Testis (tissue), 3 donors: ENCODE measurements around the gene HLA-DRB1. TPM values are rescaled to one million over a fixed set of nuclear protein-coding genes. Genes with fewer than 3 reads are reported as not detected.

Experiments
- DNase-seq: peaks from one replicate; pipeline ENCODE4 v3.0.0-alpha.2; 2019
- H3K27ac ChIP-seq, 2 donors: fragments of 200-600 bp; sonication (generic); one replicate each; pipeline ENCODE4 v1.5.1; 2019
- H3K27me3 ChIP-seq: fragments of 200-600 bp; sonication (generic); one replicate; pipeline ENCODE4 v1.5.1; 2019
- H3K36me3 ChIP-seq: fragments of 200-600 bp; sonication (generic); one replicate; pipeline ENCODE4 v1.5.1; 2017; ENCODE audit warnings: low read depth; ENCODE audit errors: missing control alignments
- H3K4me1 ChIP-seq: fragments of 200-600 bp; sonication (generic); one replicate; pipeline ENCODE4 v1.5.1; 2019
- H3K4me3 ChIP-seq, 2 donors: fragments of 200-600 bp; sonication (generic); one replicate each; pipeline ENCODE4 v1.5.1; 2017 to 2019
- H3K9me3 ChIP-seq: fragments of 200-600 bp; sonication (generic); one replicate; pipeline ENCODE4 v1.5.1; 2017
- POLR2A ChIP-seq: fragments of 450-650 bp; IDR thresholded peaks from one replicate; pipeline ENCODE4 v1.6.1; 2017; ENCODE audit warnings: antibody characterized with exemption, mild to moderate bottlenecking, moderate library complexity
- WGBS, 2 donors: methylation state at CpG; one replicate each; pipeline ENCODE4 v1.1.5; 2018; 5-methylcytosine and 5-hydroxymethylcytosine counted together
- intact Hi-C: fragments of 100-400 bp; cut with DNase I; formaldehyde crosslinking; loops from one replicate; pipeline ENCODE4 v1.15.1; 2023; ENCODE audit warnings: low total_unique reads
- polyA plus RNA-seq: library from polyadenylated mRNA; stranded (reverse); fragments of 350-450 nt; fragmentation: Illumina TruSeq; extraction: RNeasy Lipid Tissue Mini Kit (QIAGEN cat#74804); gene quantifications from one replicate; pipeline ENCODE4 v1.2.3, GENCODE V29; 2014; ENCODE audit warnings: low read depth, low replicate concordance; ENCODE audit not compliant: insufficient read depth
- total RNA-seq, 2 donors: library from RNA; depleted of rRNA; stranded (reverse); fragments of >200 nt; gene quantifications; one replicate each; pipeline ENCODE4 v1.2.3, GENCODE V29; 2016
- TF ChIP-seq, protein P1 (sequence below), 3 experiments: fragments of 450-650 bp in 2 of 3; fragments of 200-600 bp in 1 of 3; sonication (generic) in 1 of 3; IDR thresholded peaks; one replicate each; pipeline ENCODE4 v1.5.1; 2016 to 2019; ENCODE audit warnings: antibody characterized with exemption in 3 of 3, mild to moderate bottlenecking in 2 of 3, moderate library complexity in 1 of 3

Gene HLA-DRB1
- total and polyA plus RNA-seq, 3 donors from 2014 or later = 9.5 to 135 (median 12.0) TPM

DNA sequence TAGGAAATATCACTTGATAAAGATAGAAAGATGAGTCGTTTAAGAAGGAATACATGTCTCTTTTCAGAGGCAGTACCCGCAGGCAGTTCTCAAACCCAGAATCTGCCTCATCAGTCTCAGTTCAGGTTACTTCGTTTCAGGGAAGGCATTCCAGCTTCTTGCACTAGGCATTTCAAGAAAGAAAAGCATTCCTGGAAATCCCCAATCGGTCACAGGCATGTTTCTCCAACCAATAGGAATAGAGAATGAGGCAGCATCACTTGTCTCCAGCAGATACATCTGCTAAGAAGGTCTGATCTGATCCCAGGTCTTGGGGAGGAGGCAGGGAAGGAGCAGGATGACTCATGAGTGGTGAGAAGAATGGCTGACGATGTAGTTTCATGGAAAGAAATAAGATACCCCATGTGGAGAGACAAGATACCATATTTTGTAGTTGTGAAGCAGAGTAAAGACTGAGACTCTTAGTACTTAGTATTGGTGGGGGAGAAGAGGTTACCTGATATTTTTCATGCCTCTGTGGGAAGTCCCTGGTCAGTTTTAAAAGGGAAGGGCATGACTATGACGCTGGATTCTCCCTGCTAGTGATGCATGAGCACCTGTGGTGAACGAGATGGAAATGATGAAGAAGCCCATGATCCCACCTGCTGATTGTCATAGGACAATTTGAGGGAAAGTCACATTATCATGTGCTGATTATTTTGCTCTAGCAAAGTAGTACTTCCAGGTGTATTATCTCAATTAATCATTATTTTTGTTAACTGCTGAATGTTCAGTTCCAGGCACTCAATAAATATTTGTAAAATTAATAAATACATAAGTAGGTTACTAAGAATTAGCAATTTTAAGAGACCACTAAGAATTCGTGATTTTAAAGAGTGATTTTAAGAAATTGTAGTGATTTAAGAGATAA lies 20.3 kb upstream of the HLA-DRB1 start:
- H3K27me3 ChIP-seq = no peaks in the 10 kb centered on the region
- H3K27ac ChIP-seq = peak overlapping the region in 1 of 2 donors; percentile 59
- WGBS, 2 donors = 4 to 15% methylated on average over 8 of the region's 8 CpGs
- DNase-seq = no peak
- intact Hi-C loops = no loop called here
- no peaks in the 10 kb centered on the region for H3K4me1 ChIP-seq
- no peaks in the 10 kb centered on the region for H3K36me3 ChIP-seq
- H3K9me3 ChIP-seq = no peaks in the 10 kb centered on the region
- TF ChIP-seq, protein P1, sequence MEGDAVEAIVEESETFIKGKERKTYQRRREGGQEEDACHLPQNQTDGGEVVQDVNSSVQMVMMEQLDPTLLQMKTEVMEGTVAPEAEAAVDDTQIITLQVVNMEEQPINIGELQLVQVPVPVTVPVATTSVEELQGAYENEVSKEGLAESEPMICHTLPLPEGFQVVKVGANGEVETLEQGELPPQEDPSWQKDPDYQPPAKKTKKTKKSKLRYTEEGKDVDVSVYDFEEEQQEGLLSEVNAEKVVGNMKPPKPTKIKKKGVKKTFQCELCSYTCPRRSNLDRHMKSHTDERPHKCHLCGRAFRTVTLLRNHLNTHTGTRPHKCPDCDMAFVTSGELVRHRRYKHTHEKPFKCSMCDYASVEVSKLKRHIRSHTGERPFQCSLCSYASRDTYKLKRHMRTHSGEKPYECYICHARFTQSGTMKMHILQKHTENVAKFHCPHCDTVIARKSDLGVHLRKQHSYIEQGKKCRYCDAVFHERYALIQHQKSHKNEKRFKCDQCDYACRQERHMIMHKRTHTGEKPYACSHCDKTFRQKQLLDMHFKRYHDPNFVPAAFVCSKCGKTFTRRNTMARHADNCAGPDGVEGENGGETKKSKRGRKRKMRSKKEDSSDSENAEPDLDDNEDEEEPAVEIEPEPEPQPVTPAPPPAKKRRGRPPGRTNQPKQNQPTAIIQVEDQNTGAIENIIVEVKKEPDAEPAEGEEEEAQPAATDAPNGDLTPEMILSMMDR (IDR thresholded peaks at IDR 0.05) = no peak
- no peak for TF ChIP-seq POLR2A
- H3K4me3 ChIP-seq = no peak overlapping the region

DNA sequence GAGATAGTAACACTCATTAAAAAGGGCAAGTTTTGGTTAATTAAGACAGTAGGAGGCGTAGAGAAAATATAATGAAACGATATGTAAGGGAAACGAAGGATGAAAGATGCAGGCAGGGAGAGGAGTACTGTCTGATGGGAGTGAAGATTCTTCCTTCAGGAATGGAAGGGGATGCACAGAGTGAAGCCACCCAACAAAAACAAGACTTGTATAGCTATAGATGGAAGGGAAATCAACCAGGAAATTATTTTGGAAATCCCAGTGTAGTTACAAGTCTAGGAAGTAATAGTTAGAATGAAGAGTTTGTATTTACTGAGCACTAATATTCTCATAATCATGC lies 19.7 kb upstream of the HLA-DRB1 start:
- WGBS, 2 donors = 42 to 48% methylated on average over 2 to 3 of the region's 3 CpGs
- intact Hi-C loops = no loop called here
- DNase-seq = no peak
- H3K4me1 ChIP-seq = no peaks in the 10 kb centered on the region
- no peak overlapping the region for H3K27ac ChIP-seq
- H3K27me3 ChIP-seq = no peaks in the 10 kb centered on the region
- H3K36me3 ChIP-seq = no peaks in the 10 kb centered on the region
- H3K4me3 ChIP-seq = no peak overlapping the region
- no peaks in the 10 kb centered on the region for H3K9me3 ChIP-seq
- no peak for TF ChIP-seq POLR2A
- TF ChIP-seq, protein P1 (IDR thresholded peaks at IDR 0.05) = no peak

DNA sequence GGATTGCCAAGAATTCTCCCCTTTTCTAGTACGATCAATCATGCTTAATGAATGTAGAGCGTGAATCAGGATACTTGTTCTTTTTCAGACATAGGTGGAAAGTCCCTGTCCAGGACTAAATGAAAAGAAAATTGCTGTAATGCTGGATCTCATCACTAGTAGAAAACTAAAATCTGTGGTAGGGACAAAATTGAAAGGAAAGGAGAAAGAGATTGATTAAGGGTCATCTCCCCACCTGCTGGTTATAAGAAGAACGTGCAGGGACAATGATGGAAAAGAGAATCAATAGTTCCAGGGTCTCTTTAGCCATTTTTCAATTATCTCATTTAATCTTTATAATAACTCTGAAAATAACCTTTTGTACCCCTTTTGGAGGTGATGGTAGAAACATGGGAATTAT lies 18.7 kb upstream of the HLA-DRB1 start:
- intact Hi-C loops = no loop called here
- Histone ChIP-seq H3K36me3 (no peaks in the 10 kb centered on the region), H3K27me3 (no peaks in the 10 kb centered on the region), H3K9me3 (no peaks in the 10 kb centered on the region), H3K4me3 (no peak overlapping the region), H3K4me1 (no peaks in the 10 kb centered on the region), H3K27ac (no peak overlapping the region)
- 28 to 30% methylated on average over 3 of the region's 3 CpGs for WGBS, 2 donors
- TF ChIP-seq, protein P1 (IDR thresholded peaks at IDR 0.05) = no peak
- no peak for TF ChIP-seq POLR2A
- DNase-seq = no peak

DNA sequence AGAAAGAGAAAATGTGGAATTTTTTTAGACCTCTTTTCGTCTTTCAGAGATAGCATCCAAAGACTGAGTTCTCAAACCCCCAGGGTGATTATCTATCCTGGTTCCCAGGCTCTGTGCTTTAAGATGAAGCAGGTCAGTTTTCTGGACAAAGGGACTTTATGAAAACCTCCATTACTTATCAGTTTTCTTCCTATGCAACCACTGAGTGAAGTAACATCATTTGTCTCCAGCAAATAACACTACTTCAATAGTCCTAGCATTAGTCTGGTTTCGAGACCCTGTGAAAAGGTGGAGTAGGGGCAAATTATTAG lies 18.3 kb upstream of the HLA-DRB1 start:
- no peak overlapping the region for H3K27ac ChIP-seq
- H3K27me3 ChIP-seq = no peaks in the 10 kb centered on the region
- no peak overlapping the region for H3K4me3 ChIP-seq
- intact Hi-C loops = no loop called here
- 21 to 45% methylated on average over 2 of the region's 2 CpGs for WGBS, 2 donors
- no peaks in the 10 kb centered on the region for H3K36me3 ChIP-seq
- DNase-seq = no peak
- TF ChIP-seq, protein P1 (IDR thresholded peaks at IDR 0.05) = no peak
- TF ChIP-seq POLR2A = no peak
- H3K9me3 ChIP-seq = no peaks in the 10 kb centered on the region
- no peaks in the 10 kb centered on the region for H3K4me1 ChIP-seq
